Activated naive CD4-positive, alpha-beta T cell treated with Interleukin-2 at 50 U/mL for 16 hours (primary cell): ENCODE measurements around the gene SMARCA4.
A peak's percentile ranks its signal among the peaks of the same experiment; 100 is the strongest.
"Not testable (repeated sequence)": the region's sequence is repeated elsewhere in the genome, so short reads cannot be mapped to it uniquely, and the experiment has no call there.

ENCODE experiments used
- DNase-seq: peaks from one replicate; pipeline ENCODE4 v3.0.0-alpha.2; 2020

The SMARCA4 gene

GRCh38 chr19:10929402-10929794 lies 31.4 kb upstream of the SMARCA4 start:
- DNase-seq: no peak

GRCh38 chr19:10935371-10936059 lies 25.3 kb upstream of the SMARCA4 start:
- DNase-seq: no peak

- DNase-seq: peak; percentile 22
Observed at GRCh38 chr19:10936661-10937084, 24.2 kb upstream of the SMARCA4 start.

- DNase-seq: not testable (repeated sequence)
Observed at GRCh38 chr19:10941649-10942048, 19.2 kb upstream of the SMARCA4 start.

GRCh38 chr19:10943412-10943811 lies 17.4 kb upstream of the SMARCA4 start:
- DNase-seq: not testable (repeated sequence)

GRCh38 chr19:10945264-10945663 lies 15.6 kb upstream of the SMARCA4 start:
- DNase-seq: no peak

GRCh38 chr19:10946958-10947657 lies 13.7 kb upstream of the SMARCA4 start:
- DNase-seq: no peak

GRCh38 chr19:10952809-10953208 lies 8.0 kb upstream of the SMARCA4 start:
- DNase-seq: no peak

GRCh38 chr19:10959277-10959968 lies 1.4 kb upstream of the SMARCA4 start:
- DNase-seq: not testable (repeated sequence)

GRCh38 chr19:10961073-10961860 lies 437 bp downstream of the SMARCA4 start:
- DNase-seq: no peak

GRCh38 chr19:10962863-10963262 lies 2.0 kb downstream of the SMARCA4 start:
- DNase-seq: no peak

GRCh38 chr19:10963865-10964264 lies 3.0 kb downstream of the SMARCA4 start:
- no peak for DNase-seq

GRCh38 chr19:10964903-10965302 lies 4.1 kb downstream of the SMARCA4 start:
- no peak for DNase-seq

- no peak for DNase-seq
Observed at GRCh38 chr19:10965398-10965797, 4.6 kb downstream of the SMARCA4 start.

- DNase-seq: no peak
Observed at GRCh38 chr19:10966809-10967208, 6.0 kb downstream of the SMARCA4 start.

- no peak for DNase-seq
Observed at GRCh38 chr19:10968527-10969135, 7.8 kb downstream of the SMARCA4 start.

GRCh38 chr19:10971107-10971726 lies 10.4 kb downstream of the SMARCA4 start:
- DNase-seq: no peak

- no peak for DNase-seq
Observed at GRCh38 chr19:10975374-10976130, 14.7 kb downstream of the SMARCA4 start.

GRCh38 chr19:10976131-10976892 lies 15.5 kb downstream of the SMARCA4 start:
- DNase-seq: no peak

- DNase-seq: no peak
Observed at GRCh38 chr19:10977742-10978092, 16.9 kb downstream of the SMARCA4 start.

- peak; percentile 22 for DNase-seq
Observed at GRCh38 chr19:10979951-10980381, 19.1 kb downstream of the SMARCA4 start.
